HG03378 (cell line): ENCODE measurements around the gene IFITM1.
"Not testable (repeated sequence)": the region's sequence is repeated elsewhere in the genome, so short reads cannot be mapped to it uniquely, and the experiment has no call there.

Experiments
- ATAC-seq: cut with Tn5 transposase; IDR thresholded peaks from one replicate; pipeline ENCODE4 v1.9.1; 2021; ENCODE audit warnings: mild to moderate bottlenecking, moderate library complexity; ENCODE audit not compliant: unreplicated experiment

Gene IFITM1

DNA sequence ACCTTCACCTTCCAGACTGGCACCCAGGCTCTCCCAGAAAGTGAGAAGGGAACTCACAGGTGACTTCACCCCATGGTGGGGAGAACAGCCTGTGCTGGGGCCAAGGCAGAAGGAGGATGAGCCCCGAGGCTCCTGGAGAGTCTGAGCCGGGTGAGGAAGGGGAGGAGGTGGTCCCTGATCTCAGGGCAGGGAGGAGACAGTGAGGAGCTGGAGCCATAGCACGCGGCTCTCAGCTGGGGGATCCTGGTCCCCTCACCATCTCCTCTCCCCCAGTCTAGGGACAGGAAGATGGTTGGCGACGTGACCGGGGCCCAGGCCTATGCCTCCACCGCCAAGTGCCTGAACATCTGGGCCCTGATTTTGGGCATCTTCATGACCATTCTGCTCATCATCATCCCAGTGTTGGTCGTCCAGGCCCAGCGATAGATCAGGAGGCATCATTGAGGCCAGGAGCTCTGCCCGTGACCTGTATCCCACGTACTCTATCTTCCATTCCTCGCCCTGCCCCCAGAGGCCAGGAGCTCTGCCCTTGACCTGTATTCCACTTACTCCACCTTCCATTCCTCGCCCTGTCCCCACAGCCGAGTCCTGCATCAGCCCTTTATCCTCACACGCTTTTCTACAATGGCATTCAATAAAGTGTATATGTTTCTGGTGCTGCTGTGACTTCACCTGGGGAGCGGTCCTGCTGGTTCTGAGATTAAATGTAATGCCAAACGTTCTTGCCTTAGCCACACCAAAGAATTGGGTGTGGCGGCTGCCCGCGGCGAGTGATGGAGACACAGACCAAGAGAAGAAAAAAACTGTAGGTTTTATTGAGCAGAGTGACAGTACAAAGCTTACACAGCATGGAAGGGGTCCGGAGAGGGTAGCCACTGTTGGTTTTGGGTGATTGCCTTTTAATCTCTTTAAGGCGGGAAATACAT is 4.8 kb upstream of the IFITM1 start:
- not testable (repeated sequence) for ATAC-seq

DNA sequence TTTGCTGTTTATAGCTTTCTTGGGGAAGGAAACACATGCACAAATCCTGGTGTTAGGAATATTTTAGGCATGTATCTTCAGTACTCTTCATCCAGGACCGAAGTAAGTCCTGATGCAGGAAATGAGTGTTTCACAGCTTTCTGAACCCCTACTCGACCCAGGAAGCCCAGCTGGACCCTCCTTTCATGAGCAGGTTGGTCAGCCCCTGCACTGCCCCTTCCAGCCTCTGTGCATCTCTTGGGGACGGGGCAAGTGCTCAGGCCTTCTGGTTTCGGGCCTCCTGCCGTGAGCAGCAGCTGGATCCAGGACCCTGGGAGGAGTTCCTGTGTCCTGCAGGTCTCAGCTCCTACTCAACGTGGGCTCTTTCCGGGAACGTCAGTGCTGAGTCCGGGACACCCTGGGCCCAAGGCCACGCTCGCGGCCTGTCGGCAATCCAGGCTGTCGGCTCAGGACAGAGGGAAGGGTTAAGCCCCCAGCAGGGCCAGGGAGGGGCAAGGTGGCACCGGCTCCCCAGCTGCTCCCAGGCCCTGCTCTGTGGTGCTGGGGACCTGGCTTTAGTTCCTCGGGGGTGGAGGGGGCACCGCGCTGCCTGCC is 3.8 kb upstream of the IFITM1 start:
- not testable (repeated sequence) for ATAC-seq

DNA sequence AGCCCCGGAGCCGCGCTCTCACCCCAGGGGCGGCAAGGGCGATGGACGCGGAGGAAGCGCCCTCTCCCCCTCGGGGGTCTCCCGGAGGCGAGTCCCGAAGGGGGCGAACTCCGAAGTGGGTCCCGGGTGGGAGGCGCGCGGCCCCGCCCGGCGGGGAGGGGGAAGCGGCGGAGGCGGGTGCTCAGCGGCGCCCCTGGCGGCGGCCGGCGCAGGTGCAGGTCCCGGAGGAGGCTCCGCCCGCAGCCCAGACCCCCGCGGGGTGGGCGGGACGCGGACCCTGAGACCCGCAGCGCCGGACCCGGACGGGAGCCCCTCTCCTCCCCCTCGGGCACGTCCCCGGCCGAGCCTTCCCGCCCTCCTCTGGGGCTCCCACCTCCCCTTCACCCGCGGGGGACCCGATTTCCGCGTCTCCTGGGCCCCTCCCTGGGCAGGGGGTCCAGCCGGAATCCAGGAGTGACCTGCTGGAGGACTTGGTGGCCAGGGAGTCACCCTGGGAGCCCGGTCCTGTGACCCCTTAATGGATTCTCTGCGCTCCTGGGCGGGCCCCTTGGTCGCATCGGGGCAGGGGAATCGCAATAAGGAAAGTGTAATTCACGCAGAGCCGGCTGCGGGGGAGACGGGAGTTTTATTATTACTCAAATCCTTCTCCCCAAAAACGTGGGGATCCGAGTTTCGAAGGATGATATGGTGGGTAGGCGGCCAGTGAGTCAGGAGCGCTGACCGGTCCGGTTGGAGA is 2.7 kb upstream of the IFITM1 start:
- ATAC-seq: not testable (repeated sequence)

DNA sequence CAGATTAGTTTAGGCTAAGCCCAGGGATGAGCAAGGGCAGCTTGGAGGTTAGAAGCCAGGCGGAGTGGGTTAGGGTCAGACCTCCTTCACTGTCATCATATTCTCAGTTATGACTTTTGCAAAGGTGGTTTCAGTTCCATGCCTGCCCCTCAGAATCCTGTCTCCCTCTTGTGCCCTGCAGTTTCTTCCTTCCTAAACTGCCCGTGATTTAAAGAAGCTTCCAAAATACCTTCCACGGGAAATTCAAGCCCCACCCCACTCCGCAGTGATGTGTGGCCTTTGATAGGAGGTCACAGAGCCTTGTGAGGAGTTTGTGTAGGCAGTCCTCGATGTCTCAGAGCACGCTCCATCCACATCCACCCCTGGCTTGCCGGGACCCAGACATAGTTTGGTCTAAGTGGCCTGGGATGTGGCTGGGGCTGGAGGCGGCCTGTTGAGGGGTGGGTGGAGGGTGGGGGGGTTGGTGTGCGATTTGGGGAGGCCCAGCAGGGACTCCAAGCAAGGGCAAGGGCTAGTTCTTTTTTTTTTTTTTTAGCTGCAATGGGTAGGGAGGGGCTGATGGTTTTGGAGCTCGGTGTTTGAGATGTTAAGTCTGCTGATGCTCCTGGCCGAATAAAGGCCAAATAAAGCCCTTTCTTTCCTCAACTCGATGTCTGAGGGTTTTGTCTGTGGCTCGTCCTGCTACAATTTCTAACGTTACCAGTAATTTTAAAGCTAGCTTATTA is 1.6 kb upstream of the IFITM1 start:
- no peak for ATAC-seq

DNA sequence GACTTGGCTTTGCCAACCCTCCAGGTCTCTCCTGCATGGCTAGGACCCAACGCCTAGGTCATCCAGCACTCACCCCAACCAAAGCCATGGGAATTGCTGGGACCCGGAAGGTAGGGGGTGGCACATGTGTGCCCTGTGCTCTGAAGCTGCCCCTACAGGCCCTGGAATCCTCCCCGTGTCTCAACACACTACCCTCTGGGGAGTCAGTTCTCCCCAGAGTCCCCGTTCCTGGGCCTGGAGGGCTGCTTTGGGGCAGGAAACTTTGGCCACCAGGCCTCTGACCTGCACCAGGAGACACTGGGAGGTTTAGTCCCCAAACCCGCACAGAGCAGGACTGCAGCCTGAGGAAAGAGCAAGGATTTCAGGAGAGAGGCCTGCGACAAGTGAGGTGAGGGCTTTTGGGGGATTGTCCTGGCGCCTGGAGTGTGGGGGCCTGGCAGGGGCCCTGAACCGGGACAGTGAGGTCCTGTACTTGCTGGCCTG is 495 bp upstream of the IFITM1 start:
- no peak for ATAC-seq

DNA sequence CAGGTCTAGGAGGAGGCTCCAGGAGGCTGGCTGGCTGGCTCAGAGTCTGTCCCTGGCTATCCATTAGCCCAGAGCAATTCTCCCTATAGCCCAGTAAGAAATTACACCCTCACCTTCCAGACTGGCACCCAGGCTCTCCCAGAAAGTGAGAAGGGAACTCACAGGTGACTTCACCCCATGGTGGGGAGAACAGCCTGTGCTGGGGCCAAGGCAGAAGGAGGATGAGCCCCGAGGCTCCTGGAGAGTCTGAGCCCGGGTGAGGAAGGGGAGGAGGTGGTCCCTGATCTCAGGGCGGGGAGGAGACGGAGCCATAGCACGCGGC is 675 bp downstream of the IFITM1 start:
- not testable (repeated sequence) for ATAC-seq

DNA sequence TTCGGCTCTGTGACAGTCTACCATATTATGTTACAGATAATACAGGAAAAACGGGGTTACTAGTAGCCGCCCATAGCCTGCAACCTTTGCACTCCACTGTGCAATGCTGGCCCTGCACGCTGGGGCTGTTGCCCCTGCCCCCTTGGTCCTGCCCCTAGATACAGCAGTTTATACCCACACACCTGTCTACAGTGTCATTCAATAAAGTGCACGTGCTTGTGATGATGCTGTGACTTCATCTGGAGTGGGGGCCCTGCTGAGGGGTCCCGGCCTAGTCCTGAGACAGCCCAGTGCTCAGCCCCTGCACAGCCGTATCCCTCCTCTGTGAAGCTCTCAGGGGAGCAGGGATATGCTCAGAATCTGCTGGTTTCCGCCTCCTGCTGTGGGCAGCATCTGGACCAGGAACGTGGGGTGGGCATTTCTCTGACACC is 1.2 kb downstream of the IFITM1 start:
- ATAC-seq: no peak

DNA sequence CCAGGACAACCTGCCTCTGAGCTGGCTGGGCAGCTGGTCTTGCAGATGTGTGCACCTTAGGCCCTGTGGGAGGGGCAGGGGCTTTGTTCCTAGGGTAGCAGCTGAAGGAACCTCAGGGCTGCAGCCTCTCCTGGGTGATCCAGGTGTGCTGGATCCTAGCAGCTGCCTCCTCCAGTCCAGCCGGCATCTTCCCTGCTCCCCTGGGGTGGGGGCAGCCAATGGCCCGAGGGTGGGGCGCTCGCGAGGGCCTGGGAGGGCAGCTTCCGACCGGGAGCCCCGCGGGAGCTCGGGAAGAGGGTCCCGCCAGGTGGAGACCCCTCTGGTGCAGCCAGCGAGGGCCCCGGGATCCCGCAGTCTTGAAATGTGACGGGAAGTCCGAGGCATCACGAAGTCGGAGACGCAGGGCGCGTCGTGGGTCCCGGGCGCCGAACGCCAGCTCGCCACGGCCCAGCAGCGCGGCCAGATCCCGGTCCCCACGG is 1.7 kb downstream of the IFITM1 start:
- ATAC-seq: no peak

DNA sequence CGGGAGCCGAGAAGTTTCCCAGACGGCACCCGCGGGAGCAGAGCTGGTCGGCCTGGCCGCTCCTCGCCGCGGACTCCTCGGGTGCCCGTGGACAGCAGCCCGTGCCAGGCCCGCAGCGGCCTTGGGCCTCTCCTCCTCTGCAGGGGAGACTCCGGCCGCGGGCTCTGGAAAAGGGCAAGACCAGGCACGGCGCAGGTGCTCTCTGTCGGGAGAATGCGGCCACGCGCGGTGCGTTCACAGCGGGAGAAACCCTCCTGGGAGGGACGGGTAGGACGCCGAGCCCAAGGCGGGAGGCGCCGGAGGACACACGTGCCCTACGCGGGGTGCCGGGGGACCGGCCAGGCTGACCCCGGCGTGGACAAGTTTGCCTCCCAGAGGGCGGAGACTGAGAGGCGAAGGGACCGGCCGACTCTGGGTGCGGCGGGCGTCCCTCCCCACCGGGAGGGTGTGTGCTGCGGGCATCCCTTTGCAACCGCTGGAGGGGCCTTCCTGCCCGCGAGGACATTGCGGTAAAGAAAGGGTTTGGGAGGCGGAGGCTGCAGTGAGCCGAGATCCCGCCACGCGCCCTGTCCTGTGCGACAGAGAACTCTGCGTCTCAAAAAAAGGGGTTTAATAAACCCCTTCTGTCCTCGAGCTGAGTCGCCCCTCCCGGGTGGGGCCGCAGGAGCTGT is 2.3 kb downstream of the IFITM1 start:
- ATAC-seq: no peak

DNA sequence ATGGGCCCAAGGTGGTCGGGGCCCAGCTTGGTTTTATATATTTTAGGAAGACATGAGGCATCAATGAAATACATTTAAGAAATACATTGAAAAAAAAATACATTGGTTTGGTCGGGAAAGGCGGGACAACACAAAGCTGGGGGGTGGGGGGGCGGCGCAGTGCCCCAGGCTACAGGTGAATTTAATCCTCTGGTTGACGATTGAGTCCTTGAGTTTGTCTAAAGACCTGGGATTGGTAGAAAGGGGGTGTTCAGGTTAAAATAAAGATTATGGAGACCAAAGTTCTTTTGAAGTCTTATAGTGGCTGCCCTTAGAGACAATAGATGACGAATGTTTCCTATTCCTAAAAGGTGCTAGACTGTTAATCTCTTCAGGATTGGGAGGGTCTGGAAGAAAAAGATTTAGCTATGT is 3.1 kb downstream of the IFITM1 start:
- no peak for ATAC-seq

DNA sequence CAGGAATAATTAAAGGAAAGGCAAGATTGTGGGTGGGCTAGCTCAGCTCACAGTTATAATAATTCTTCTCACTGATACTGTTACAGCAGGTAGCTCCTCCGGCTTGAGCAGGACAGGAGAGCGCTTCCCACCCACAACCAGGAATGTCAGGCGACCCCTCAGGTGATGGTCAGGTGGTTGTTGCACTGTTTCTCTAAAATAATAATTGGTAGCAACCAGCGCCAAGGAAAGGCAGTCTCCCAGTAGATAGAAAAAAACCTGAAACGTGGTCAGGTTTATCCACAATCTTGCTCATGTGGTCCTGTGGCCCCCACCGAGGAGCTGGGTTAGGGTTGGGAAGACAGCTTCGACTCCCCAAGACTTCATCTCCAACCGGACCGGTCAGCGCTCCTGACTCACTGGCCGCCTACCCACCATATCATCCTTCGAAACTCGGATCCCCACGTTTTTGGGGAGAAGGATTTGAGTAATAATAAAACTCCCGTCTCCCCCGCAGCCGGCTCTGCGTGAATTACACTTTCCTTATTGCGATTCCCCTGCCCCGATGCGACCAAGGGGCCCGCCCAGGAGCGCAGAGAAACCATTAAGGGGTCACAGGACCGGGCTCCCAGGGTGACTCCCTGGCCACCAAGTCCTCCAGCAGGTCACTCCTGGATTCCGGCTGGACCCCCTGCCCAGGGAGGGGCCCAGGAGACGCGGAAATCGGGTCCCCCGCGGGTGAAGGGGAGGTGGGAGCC is 4.0 kb downstream of the IFITM1 start:
- ATAC-seq: not testable (repeated sequence)

DNA sequence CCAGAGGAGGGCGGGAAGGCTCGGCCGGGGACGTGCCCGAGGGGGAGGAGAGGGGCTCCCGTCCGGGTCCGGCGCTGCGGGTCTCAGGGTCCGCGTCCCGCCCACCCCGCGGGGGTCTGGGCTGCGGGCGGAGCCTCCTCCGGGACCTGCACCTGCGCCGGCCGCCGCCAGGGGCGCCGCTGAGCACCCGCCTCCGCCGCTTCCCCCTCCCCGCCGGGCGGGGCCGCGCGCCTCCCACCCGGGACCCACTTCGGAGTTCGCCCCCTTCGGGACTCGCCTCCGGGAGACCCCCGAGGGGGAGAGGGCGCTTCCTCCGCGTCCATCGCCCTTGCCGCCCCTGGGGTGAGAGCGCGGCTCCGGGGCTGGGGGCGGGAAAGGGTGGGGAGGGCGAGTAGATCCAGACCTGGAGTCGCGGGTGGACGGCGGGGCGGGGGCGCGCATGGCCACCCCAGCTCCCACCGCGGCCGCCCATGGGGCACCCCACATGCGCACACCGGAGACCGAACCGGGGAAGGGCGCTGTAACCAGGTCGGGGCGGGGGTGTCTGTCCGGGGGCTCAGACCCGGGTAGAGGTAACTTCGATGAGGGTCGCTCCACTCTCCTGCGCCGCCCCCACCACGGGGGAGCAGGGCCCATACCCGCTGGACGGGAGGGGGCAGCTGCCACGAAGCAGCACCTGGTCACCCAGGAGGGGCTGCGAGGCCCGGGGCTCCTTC is 4.7 kb downstream of the IFITM1 start:
- ATAC-seq: not testable (repeated sequence)

DNA sequence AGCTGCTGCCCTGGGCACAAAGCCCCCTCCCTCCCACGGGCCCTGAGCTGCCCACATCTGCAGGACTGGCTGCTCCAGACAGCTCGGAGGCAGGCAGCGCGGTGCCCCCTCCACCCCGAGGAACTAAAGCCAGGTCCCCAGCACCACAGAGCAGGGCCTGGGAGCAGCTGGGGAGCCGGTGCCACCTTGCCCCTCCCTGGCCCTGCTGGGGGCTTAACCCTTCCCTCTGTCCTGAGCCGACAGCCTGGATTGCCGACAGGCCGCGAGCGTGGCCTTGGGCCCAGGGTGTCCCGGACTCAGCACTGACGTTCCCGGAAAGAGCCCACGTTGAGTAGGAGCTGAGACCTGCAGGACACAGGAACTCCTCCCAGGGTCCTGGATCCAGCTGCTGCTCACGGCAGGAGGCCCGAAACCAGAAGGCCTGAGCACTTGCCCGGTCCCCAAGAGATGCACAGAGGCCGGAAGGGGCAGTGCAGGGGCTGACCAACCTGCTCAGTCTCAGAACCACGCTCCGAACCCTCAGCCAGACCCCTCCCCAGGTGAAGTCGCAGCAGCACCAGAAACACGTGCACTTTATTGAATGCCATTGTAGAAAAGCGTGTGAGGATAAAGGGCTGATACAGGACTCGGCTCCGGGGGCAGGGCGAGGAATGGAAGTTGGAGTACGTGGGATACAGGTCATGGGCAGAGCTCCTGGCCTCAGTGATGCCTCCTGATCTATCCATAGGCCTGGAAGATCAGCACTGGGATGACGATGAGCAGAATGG is 5.5 kb downstream of the IFITM1 start:
- not testable (repeated sequence) for ATAC-seq

DNA sequence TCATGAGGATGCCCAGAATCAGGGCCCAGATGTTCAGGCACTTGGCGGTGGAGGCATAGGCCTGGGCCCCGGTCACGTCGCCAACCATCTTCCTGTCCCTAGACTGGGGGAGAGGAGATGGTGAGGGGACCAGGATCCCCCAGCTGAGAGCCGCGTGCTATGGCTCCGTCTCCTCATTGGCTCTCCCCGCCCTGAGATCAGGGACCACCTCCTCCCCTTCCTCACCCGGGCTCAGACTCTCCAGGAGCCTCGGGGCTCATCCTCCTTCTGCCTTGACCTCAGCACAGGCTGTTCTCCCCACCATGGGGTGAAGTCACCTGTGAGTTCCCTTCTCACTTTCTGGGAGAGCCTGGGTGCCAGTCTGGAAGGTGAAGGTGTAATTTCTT is 6.0 kb downstream of the IFITM1 start:
- not testable (repeated sequence) for ATAC-seq

DNA sequence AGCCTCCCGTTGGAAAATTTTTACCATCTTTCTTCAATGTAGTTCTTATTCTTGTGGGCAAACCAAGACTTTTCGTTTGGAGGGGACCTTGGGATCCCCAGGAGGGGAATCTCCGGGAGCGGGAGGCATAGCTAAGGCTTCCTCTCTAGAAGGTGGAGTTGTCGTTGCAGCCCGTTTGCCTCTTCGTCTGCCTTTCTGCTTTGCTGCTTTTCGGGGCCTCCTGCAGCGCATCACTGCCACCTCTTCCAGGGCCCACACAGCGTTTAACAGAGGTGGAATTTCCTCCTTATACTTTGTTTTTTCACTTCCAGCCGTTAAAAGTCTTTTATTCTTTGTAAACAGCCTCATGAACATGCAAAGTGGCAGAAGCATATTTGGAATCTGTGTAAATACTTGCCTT is 10.3 kb downstream of the IFITM1 start:
- ATAC-seq: no peak

DNA sequence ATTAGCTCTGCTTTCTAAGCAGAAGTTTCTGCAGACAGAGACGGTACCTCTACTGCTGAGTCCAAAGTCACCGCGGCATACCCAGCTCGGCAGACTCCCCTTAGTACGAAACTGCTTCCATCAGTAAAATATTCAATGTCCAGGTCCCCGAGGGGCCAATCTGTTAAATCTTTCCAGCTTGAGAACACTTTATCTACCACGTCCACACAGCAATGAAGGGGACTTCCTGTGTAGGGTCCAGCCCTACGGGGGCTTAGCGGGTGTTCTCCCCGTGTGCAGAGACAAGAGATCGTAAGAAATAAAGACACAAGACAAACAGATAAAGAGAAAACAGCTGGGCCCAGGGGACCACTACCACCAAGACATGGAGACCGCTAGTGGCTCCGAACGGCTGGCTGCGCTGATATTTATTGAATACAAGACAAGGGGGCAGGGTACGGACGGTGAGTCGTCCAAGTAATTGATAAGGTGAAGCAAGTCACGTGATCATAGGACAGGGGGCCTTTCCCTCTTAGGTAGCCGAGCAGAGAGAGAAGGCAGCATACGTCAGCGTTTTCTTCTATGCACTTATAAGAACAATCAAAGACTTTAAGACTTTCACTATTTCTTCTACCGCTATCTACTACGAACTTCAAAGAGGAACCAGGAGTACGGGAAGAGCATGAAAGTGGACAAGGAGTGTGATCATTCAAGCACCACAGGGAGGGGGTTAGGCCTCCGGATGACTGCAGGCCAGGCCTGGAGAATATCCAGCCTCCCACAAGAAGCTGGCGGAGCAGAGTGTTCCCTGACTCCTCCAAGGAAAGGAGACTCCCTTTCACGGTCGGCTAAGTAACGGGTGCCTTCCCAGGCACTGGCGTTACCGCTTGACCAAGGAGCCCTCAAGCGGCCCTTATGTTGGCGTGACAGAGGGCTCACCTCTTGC is 11.0 kb downstream of the IFITM1 start:
- not testable (repeated sequence) for ATAC-seq
